Fibroblast of lung (primary cell): ENCODE measurements around the gene DUSP21. TPM values are rescaled to one million over a fixed set of nuclear protein-coding genes. Genes with fewer than 3 reads are reported as not detected.
A peak's percentile ranks its signal among the peaks of the same experiment; 100 is the strongest.
"Not testable (repeated sequence)": the region's sequence is repeated elsewhere in the genome, so short reads cannot be mapped to it uniquely, and the experiment has no call there.

ENCODE experiments used
- DNase-seq, 2 donors: peaks; one replicate each; pipeline versions ENCODE4 v3.0.0 to v3.0.0-alpha.2; 2010; ENCODE audit warnings: low read depth in 2 of 2
- H2AFZ ChIP-seq: 2 replicates; pipeline ENCODE4 v1.5.1; 2012; ENCODE audit warnings: low read length, control low read depth, inconsistent platforms
- H3K27ac ChIP-seq: 2 replicates; pipeline ENCODE4 v1.5.1; 2011; ENCODE audit warnings: low read length, control low read depth; ENCODE audit not compliant: insufficient read depth
- H3K27me3 ChIP-seq: 2 replicates; pipeline ENCODE4 v1.5.1; 2011; ENCODE audit warnings: mild to moderate bottlenecking, low read length; ENCODE audit not compliant: control insufficient read depth, insufficient read depth
- H3K36me3 ChIP-seq: 2 replicates; pipeline ENCODE4 v1.5.1; 2011; ENCODE audit warnings: low read length; ENCODE audit not compliant: control insufficient read depth, insufficient read depth
- H3K4me1 ChIP-seq: 2 replicates; pipeline ENCODE4 v1.5.1; 2011; ENCODE audit warnings: low read length; ENCODE audit not compliant: control insufficient read depth, insufficient read depth; ENCODE audit errors: extremely low read depth
- H3K4me2 ChIP-seq: 2 replicates; pipeline ENCODE4 v1.5.1; 2011; ENCODE audit warnings: low read length, control low read depth; ENCODE audit not compliant: insufficient read depth; ENCODE audit errors: extremely low read depth
- H3K4me3 ChIP-seq, 4 experiments: fragments of 200-600 bp in 1 of 4; sonication (generic) in 1 of 4; replicated peaks in 1 of 4; 2 replicates each; pipeline ENCODE4 v1.5.1; 2011 to 2016; ENCODE audit warnings: low read length in 4 of 4, low read depth in 3 of 4, mild to moderate bottlenecking in 3 of 4, control low read depth in 2 of 4, inconsistent platforms in 1 of 4, mixed read lengths in 1 of 4; ENCODE audit not compliant: insufficient read depth in 1 of 4; ENCODE audit errors: control extremely low read depth in 1 of 4
- H3K79me2 ChIP-seq: 2 replicates; pipeline ENCODE4 v1.5.1; 2012; ENCODE audit warnings: mild to moderate bottlenecking, low read length, inconsistent platforms; ENCODE audit not compliant: control insufficient read depth, insufficient read depth
- H3K9ac ChIP-seq: 2 replicates; pipeline ENCODE4 v1.5.1; 2011; ENCODE audit warnings: mild to moderate bottlenecking, low read length, control low read depth; ENCODE audit not compliant: insufficient read depth
- H3K9me3 ChIP-seq: 2 replicates; pipeline ENCODE4 v1.5.1; 2012; ENCODE audit warnings: low read depth, low read length; ENCODE audit not compliant: control insufficient read depth, insufficient read depth
- H4K20me1 ChIP-seq: 2 replicates; pipeline ENCODE4 v1.5.1; 2011; ENCODE audit warnings: low read length; ENCODE audit not compliant: control insufficient read depth, insufficient read depth; ENCODE audit errors: extremely low read depth
- EZH2 ChIP-seq: IDR thresholded peaks from 2 replicates; pipeline ENCODE4 v1.5.1; 2012; ENCODE audit warnings: low read length, control low read depth, mild to moderate bottlenecking; ENCODE audit errors: missing control alignments
- polyA plus RNA-seq, 2 donors: library from polyadenylated mRNA; depleted of rRNA in 1 of 2; stranded (reverse) in 1 of 2; unstranded in 1 of 2; fragments of >200 nt; gene quantifications; 2 replicates each; pipeline ENCODE4 v1.2.1, GENCODE V29; 2011 to 2012; ENCODE audit warnings: missing spikeins in 1 of 2
- total RNA-seq: library from RNA; depleted of rRNA; stranded (reverse); fragments of >200 nt; gene quantifications from 2 replicates; pipeline ENCODE4 v1.2.1, GENCODE V29; 2014
- TF ChIP-seq, protein P1 (sequence below), 2 donors: IDR thresholded peaks in 1 of 2; conservative IDR thresholded peaks in 1 of 2; 1 replicate in 1 of 2; 2 replicates in 1 of 2; pipeline ENCODE4 v1.5.1; 2011 to 2012; ENCODE audit warnings: low read length in 2 of 2, control low read depth in 1 of 2, inconsistent platforms in 1 of 2, low read depth in 1 of 2, mild to moderate bottlenecking in 1 of 2

Gene DUSP21
- total and polyA plus RNA-seq, 2 donors (not counting 1 experiment from before 2014, with no cell fraction given), result not detected

GRCh38 chrX:44844204-44844603, 383 bp downstream of the DUSP21 start:
- H3K9me3 ChIP-seq, result no peaks in the 10 kb centered on the region
- no peaks in the 10 kb centered on the region for H3K4me1 ChIP-seq
- H3K79me2 ChIP-seq, result no peaks in the 10 kb centered on the region
- H3K36me3 ChIP-seq, result no peaks in the 10 kb centered on the region
- no peak for DNase-seq
- H3K9ac ChIP-seq, result no peak overlapping the region
- no peaks in the 10 kb centered on the region for H3K27me3 ChIP-seq
- H4K20me1 ChIP-seq, result no peaks in the 10 kb centered on the region
- TF ChIP-seq EZH2, result no peak
- TF ChIP-seq, protein P1, sequence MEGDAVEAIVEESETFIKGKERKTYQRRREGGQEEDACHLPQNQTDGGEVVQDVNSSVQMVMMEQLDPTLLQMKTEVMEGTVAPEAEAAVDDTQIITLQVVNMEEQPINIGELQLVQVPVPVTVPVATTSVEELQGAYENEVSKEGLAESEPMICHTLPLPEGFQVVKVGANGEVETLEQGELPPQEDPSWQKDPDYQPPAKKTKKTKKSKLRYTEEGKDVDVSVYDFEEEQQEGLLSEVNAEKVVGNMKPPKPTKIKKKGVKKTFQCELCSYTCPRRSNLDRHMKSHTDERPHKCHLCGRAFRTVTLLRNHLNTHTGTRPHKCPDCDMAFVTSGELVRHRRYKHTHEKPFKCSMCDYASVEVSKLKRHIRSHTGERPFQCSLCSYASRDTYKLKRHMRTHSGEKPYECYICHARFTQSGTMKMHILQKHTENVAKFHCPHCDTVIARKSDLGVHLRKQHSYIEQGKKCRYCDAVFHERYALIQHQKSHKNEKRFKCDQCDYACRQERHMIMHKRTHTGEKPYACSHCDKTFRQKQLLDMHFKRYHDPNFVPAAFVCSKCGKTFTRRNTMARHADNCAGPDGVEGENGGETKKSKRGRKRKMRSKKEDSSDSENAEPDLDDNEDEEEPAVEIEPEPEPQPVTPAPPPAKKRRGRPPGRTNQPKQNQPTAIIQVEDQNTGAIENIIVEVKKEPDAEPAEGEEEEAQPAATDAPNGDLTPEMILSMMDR (conservative IDR thresholded peaks at IDR 0.05 in 1 of 2, IDR thresholded peaks at IDR 0.05 in 1 of 2; ENCODE audit: low read depth in 1 of 2, low read length in 2 of 2), result no peak
- H2AFZ ChIP-seq, result no peak overlapping the region
- H3K27ac ChIP-seq, result no peak overlapping the region
- H3K4me2 ChIP-seq, result no peak overlapping the region
- H3K4me3 ChIP-seq, result no peak overlapping the region

GRCh38 chrX:44850891-44851290, 7.1 kb downstream of the DUSP21 start:
- not testable (repeated sequence) for H3K27ac ChIP-seq, H3K79me2 ChIP-seq, H3K4me1 ChIP-seq

GRCh38 chrX:44871114-44871645, 27.4 kb downstream of the DUSP21 start:
- Histone ChIP-seq H3K27ac (no peak overlapping the region), H3K4me3 (peak overlapping the region; percentile 21 to 91 (median 78))

More at GRCh38 chrX:44850891-44851290, 7.1 kb downstream of the DUSP21 start:
- H3K9me3 ChIP-seq, H3K9ac ChIP-seq, H3K4me3 ChIP-seq, H3K36me3 ChIP-seq, H4K20me1 ChIP-seq, H3K4me2 ChIP-seq, H2AFZ ChIP-seq, H3K27me3 ChIP-seq: not testable (repeated sequence)
- DNase-seq, result peak in 1 of 2 donors; percentile 7

More at GRCh38 chrX:44871114-44871645, 27.4 kb downstream of the DUSP21 start:
- peak; percentile 17 to 33 for DNase-seq
- TF ChIP-seq, protein P1 (conservative IDR thresholded peaks at IDR 0.05 in 1 of 2, IDR thresholded peaks at IDR 0.05 in 1 of 2; ENCODE audit: low read depth in 1 of 2, low read length in 2 of 2), result no peak
- no peak for TF ChIP-seq EZH2
- H3K9me3 ChIP-seq, result no peaks in the 10 kb centered on the region
- H3K9ac ChIP-seq, result no peak overlapping the region
- no peaks in the 10 kb centered on the region for H4K20me1 ChIP-seq
- H3K4me2 ChIP-seq, result peak overlapping the region; percentile 82
- H3K27me3 ChIP-seq, result no peaks in the 10 kb centered on the region
- no peak overlapping the region for H2AFZ ChIP-seq
- no peaks in the 10 kb centered on the region for H3K36me3 ChIP-seq
- peaks cover 23% of the 10 kb centered on the region for H3K79me2 ChIP-seq
- no peaks in the 10 kb centered on the region for H3K4me1 ChIP-seq
